HEK293T (cell line): Measurements from ENCODE around the gene GPR17.

ENCODE experiments used
- CTCF ChIA-PET: fragments of 350-600 bp; formaldehyde crosslinking; extraction: SDS; loops from one replicate; lab custom pipeline; 2021; ENCODE audit warnings: antibody characterized with exemption, inconsistent platforms; lab: Yijun Ruan, JAX
- POLR2A ChIA-PET: fragments of 350-600 bp; formaldehyde crosslinking; extraction: SDS; loops from one replicate; lab custom pipeline; 2020; ENCODE audit warnings: antibody characterized with exemption, inconsistent platforms; lab: Yijun Ruan, JAX
- DNase-seq: peaks from one replicate; pipeline ENCODE4 v3.0.0; 2012; ENCODE audit warnings: mixed read lengths; ENCODE audit errors: extremely low spot score
- ARNT ChIP-seq: fragments of 450-650 bp; IDR thresholded peaks from 2 replicates; pipeline ENCODE4 v1.6.1; 2017; ENCODE audit warnings: mild to moderate bottlenecking
- BHLHE40 ChIP-seq: fragments of 450-650 bp; IDR thresholded peaks from 2 replicates; pipeline ENCODE4 v1.6.1; 2016; ENCODE audit warnings: mild to moderate bottlenecking, moderate library complexity, borderline replicate concordance
- CTBP1 ChIP-seq: fragments of 450-650 bp; IDR thresholded peaks from 2 replicates; pipeline ENCODE4 v1.6.1; 2016; ENCODE audit warnings: borderline replicate concordance
- ELF4 ChIP-seq: fragments of 450-650 bp; IDR thresholded peaks from 2 replicates; pipeline ENCODE4 v1.6.1; 2017; ENCODE audit warnings: antibody characterized with exemption
- FOXA1 ChIP-seq: fragments of 450-650 bp; IDR thresholded peaks from 2 replicates; pipeline ENCODE4 v1.6.1; 2016; ENCODE audit warnings: mild to moderate bottlenecking
- FOXK2 ChIP-seq: fragments of 450-650 bp; IDR thresholded peaks from 2 replicates; pipeline ENCODE4 v1.6.1; 2016; ENCODE audit warnings: mild to moderate bottlenecking
- FOXM1 ChIP-seq: fragments of 450-650 bp; IDR thresholded peaks from 2 replicates; pipeline ENCODE4 v1.6.1; 2017; ENCODE audit warnings: mild to moderate bottlenecking, borderline replicate concordance
- HDGF ChIP-seq: fragments of 450-650 bp; IDR thresholded peaks from 2 replicates; pipeline ENCODE4 v1.6.1; 2017; ENCODE audit warnings: antibody characterized with exemption, borderline replicate concordance
- L3MBTL2 ChIP-seq: fragments of 450-650 bp; conservative IDR thresholded peaks from 2 replicates; pipeline ENCODE4 v1.6.1; 2016; ENCODE audit warnings: mild to moderate bottlenecking
- LEF1 ChIP-seq: fragments of 450-650 bp; IDR thresholded peaks from 2 replicates; pipeline ENCODE4 v1.6.1; 2017; ENCODE audit warnings: mild to moderate bottlenecking, borderline replicate concordance
- NFRKB ChIP-seq: fragments of 450-650 bp; IDR thresholded peaks from 2 replicates; pipeline ENCODE4 v1.6.1; 2016; ENCODE audit warnings: mild to moderate bottlenecking, moderate library complexity
- SP1 ChIP-seq: fragments of 450-650 bp; IDR thresholded peaks from 2 replicates; pipeline ENCODE4 v1.6.1; 2017
- SUZ12 ChIP-seq: fragments of 450-650 bp; IDR thresholded peaks from 2 replicates; pipeline ENCODE4 v1.6.1; 2016; ENCODE audit warnings: mild to moderate bottlenecking
- TARDBP ChIP-seq: fragments of 450-650 bp; IDR thresholded peaks from 2 replicates; pipeline ENCODE4 v1.6.1; 2016
- ZNF384 ChIP-seq: fragments of 450-650 bp; IDR thresholded peaks from 2 replicates; pipeline ENCODE4 v1.6.1; 2016
- TF ChIP-seq, protein P1 (sequence below): fragments of 450-650 bp; IDR thresholded peaks from 2 replicates; pipeline ENCODE4 v1.6.1; 2016

Gene GPR17

DNA sequence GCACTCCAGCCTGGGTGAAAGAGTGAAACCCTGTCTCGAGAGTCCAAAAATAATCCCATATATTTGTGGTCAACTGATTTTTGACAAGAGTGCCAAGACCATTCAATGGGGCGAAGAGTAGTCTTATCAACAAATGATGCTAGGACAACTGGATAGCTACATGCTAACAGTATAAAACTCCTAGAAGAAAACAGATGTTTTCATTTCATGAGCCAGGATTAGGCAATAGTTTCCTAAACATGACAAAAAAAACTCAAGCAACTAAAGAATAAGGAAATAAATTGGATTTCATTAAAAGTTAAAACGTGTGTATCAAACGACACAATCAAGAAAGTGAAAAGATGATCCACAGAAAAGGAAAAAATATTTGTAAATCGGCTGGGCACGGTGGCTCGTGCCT is 23.1 kb downstream of the GPR17 start:
- TF ChIP-seq BHLHE40 (no peak), FOXK2 (no peak), TARDBP (no peak), SP1 (no peak), ARNT (no peak), FOXA1 (no peak), CTBP1 (no peak), NFRKB (no peak), SUZ12 (no peak), ELF4 (no peak), LEF1 (no peak), FOXM1 (no peak)
- no peak for DNase-seq
- CTCF ChIA-PET, result no interaction called here
- POLR2A ChIA-PET, result no interaction called here

DNA sequence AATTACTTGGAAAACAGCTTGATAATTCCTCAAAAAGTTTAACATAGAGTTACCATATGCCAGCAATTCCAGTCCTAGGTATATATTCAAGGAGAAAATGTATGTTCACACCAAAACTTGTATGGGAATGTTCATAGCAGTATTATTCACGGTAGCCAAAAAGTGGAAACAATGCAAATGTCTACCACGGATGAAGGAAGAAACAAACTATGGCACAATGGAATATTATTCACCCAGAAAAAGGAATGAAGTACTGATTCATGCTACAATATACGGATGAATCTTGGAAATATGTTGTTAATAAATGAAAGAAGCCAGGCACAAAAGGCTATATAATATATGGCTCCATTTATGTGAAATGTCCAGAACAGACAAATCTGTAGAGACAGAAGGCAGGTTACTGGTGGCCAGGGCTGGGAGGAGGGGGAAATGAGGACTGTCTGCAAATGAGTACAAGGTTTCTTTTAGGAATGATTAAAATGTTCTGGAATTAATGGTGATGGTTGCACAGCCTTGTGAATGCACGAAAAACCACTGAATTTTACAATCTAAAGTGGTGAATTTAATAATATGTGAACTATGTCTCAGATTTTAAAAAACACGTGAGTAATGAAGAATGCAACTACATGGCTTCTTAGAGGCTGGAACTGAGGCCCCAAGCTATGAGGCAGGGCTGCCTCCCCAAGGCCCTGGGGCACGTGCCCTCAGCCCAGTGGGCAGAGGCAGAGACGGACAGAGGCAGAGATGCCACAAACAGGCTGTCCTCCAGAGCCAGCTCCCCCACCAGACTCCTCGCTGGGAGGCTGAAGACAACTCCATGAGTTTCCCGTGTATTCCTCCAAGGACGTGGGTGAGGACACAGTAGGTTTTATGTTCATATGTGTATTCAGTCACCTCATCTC is 24.4 kb downstream of the GPR17 start:
- no peak for DNase-seq
- ChIA-PET POLR2A (interaction anchor here (1.1 kb wide), 1 partner anchor 144 kb away, joined by 3 read pairs; no protein-coding TSS in a partner anchor), CTCF (no interaction called here)
- TF ChIP-seq NFRKB (no peak), ZNF384 (no peak), SUZ12 (no peak), BHLHE40 (no peak), CTBP1 (no peak), FOXM1 (no peak), L3MBTL2 (no peak), ELF4 (no peak), FOXA1 (no peak), TARDBP (no peak), LEF1 (no peak), SP1 (no peak), ARNT (no peak), FOXK2 (no peak), HDGF (no peak)
- TF ChIP-seq, protein P1, sequence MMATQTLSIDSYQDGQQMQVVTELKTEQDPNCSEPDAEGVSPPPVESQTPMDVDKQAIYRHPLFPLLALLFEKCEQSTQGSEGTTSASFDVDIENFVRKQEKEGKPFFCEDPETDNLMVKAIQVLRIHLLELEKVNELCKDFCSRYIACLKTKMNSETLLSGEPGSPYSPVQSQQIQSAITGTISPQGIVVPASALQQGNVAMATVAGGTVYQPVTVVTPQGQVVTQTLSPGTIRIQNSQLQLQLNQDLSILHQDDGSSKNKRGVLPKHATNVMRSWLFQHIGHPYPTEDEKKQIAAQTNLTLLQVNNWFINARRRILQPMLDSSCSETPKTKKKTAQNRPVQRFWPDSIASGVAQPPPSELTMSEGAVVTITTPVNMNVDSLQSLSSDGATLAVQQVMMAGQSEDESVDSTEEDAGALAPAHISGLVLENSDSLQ, result no peak

DNA sequence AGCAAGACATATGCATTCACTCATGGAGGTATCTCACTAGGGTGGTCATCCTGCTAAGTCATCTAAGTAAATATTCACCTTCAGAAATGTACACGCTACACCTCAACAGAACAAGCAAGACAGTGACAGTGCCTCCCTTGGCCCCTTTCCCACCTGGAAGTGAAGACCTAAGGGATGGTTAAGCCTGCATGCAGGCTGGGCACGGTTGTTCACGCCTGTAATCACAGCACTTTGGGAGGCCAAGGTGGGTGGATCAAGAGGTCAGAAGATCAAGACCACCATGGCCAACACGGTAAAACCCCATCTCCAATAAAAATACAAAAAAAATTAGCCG is 25.0 kb downstream of the GPR17 start:
- no peak for DNase-seq
- ChIA-PET POLR2A (interaction anchor here (1.1 kb wide), 1 partner anchor 144 kb away, joined by 3 read pairs; no protein-coding TSS in a partner anchor), CTCF (no interaction called here)
- TF ChIP-seq FOXM1, result no peak
- TF ChIP-seq L3MBTL2, result no peak
- no peak for TF ChIP-seq TARDBP
- TF ChIP-seq ZNF384, result no peak
- no peak for TF ChIP-seq FOXA1
- no peak for TF ChIP-seq LEF1
- TF ChIP-seq HDGF, result no peak
- TF ChIP-seq, protein P1, result no peak
- TF ChIP-seq BHLHE40, result no peak
- no peak for TF ChIP-seq SP1
- TF ChIP-seq ELF4, result no peak
- TF ChIP-seq NFRKB, result no peak
- no peak for TF ChIP-seq ARNT
- no peak for TF ChIP-seq FOXK2
- no peak for TF ChIP-seq SUZ12
- no peak for TF ChIP-seq CTBP1

DNA sequence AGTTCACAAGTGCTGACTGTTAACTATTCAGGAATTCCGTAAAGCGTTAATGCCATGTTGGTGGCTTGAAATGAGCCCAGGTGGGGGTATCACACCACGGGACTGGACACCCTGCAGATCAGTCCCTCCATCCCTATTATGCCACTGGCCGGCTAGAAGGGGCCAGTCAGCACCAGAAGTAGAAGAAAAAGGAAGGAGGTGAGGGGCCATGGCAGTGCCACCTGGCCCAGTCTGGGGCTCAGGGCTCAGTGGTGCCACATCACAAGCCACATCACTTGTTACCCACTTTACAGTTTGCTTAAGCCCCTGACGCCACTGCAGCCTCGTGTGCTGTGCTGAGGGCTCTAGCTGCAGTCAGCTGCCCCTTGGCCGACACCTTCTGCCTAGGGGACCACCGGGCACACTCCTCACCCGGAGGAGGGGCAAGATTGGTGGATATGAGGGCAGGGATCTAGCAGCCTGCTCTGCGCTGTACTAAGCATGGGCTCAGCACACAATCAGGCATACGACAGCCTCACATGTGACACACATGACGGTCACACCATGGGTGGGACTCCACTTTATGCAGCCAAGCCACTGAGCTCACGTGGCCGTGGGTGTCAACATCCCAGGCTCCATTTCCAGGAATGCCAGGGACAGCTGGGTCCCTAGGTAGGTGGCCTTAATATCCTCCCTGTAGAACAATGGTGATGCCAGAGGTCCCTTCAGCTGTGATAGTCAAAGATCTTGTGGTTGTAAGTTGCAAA is 25.8 kb downstream of the GPR17 start:
- CTCF ChIA-PET, result no interaction called here
- POLR2A ChIA-PET, result interaction anchor here (1.1 kb wide), 1 partner anchor 145 kb away, joined by 3 read pairs; no protein-coding TSS in a partner anchor
- TF ChIP-seq NFRKB (no peak), FOXA1 (no peak), BHLHE40 (no peak), FOXM1 (no peak), ELF4 (no peak), HDGF (no peak)
- no peak for DNase-seq

DNA sequence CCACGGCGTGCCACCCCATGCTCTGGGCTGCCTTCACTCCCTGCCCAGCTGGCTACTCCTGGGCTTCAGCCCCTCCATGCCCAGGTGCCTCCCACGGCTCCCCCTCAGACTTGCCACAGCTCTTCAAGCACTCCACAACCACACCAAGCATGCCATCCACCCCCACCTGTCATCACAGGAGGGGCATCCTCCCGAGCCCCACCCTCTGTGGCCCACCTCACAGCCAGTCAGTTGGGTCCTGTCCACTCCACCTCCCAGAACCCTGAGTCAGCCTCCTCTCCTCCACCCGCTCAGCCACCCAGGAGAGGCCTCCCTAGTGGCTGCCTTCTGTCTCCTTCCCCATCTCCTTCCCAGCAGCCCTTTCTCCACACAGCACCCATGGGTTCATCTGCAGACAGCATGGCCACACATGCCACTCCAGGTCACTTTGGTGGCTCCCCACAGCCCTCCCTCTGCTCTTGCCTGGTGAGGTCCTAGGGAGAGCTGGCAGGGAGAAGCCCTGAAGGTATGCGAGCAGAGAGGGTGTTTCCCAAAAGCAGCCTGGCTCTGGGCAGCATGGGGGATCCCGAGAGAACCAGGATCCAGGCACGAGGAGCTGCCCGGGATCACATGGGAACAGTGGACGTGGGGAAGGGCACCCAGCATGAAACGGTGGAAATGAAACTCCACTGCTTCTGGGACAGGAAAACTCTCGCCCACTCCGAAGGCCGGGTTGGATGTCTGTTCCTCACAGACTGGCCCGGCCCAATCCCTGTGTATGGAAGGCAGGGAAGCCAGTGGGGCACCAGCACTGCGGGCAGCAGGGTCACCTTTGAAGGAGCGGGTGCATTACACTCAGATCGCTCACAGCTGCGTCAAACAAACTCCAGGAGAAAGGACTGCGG is 26.6 kb downstream of the GPR17 start:
- CTCF ChIA-PET, result no interaction called here
- no peak for DNase-seq

More for the DNA sequence above, 26.6 kb downstream of the GPR17 start:
- TF ChIP-seq SP1 (no peak), ARNT (no peak), ZNF384 (no peak), SUZ12 (no peak), NFRKB (no peak)
- POLR2A ChIA-PET, result no interaction called here
